MCF 10A (cell line): Measurements from ENCODE around the gene MT1HL1. TPM values are rescaled to one million over a fixed set of nuclear protein-coding genes. Genes with fewer than 3 reads are reported as not detected.
A peak's percentile ranks its signal among the peaks of the same experiment; 100 is the strongest.

Experiments used
- BruUV-seq: library from RNA; stranded (reverse); fragments of 400-500 nt; replicated peaks from 2 replicates; lab custom pipeline; 2021; lab: Mats Ljungman, UMichigan
- CTCF ChIA-PET: fragments of 300-600 bp; sonication (Branson Sonifier 250); formaldehyde crosslinking; extraction: SDS; loops from one replicate; lab custom pipeline; 2021; ENCODE audit warnings: antibody characterized with exemption, inconsistent platforms; lab: Yijun Ruan, JAX
- POLR2A ChIA-PET: fragments of 300-600, 350-650 bp; sonication (Branson Sonifier 250); formaldehyde crosslinking; extraction: SDS; loops from one replicate; lab custom pipeline; 2020; ENCODE audit warnings: antibody characterized with exemption, inconsistent platforms; lab: Yijun Ruan, JAX
- DNase-seq: peaks from one replicate; pipeline ENCODE4 v3.0.0-alpha.2; 2018; ENCODE audit not compliant: unreplicated experiment
- H3K27ac Mint-ChIP-seq: one replicate; pipeline ENCODE4 v1.8.0; 2022; ENCODE audit warnings: mild to moderate bottlenecking, low read depth, mixed read lengths; ENCODE audit not compliant: unreplicated experiment
- H3K27me3 Mint-ChIP-seq: one replicate; pipeline ENCODE4 v1.8.0; 2022; ENCODE audit warnings: mixed read lengths; ENCODE audit not compliant: insufficient read depth, unreplicated experiment
- H3K36me3 Mint-ChIP-seq: one replicate; pipeline ENCODE4 v1.8.0; 2022; ENCODE audit warnings: mild to moderate bottlenecking, moderate library complexity, mixed read lengths; ENCODE audit not compliant: insufficient read depth, unreplicated experiment
- H3K4me1 Mint-ChIP-seq: one replicate; pipeline ENCODE4 v1.8.0; 2022; ENCODE audit warnings: mixed read lengths; ENCODE audit not compliant: insufficient read depth, unreplicated experiment
- H3K4me3 Mint-ChIP-seq: one replicate; pipeline ENCODE4 v1.8.0; 2022; ENCODE audit warnings: mild to moderate bottlenecking, moderate library complexity, mixed read lengths; ENCODE audit not compliant: unreplicated experiment
- H3K9me3 Mint-ChIP-seq: one replicate; pipeline ENCODE4 v1.8.0; 2022; ENCODE audit warnings: mixed read lengths; ENCODE audit not compliant: unreplicated experiment
- CTCF ChIP-seq: fragments of 200-600 bp; IDR thresholded peaks from one replicate; pipeline ENCODE4 v1.8.0; 2022; ENCODE audit warnings: antibody characterized with exemption, mild to moderate bottlenecking; ENCODE audit not compliant: unreplicated experiment
- intact Hi-C: fragments of 100-400 bp; cut with micrococcal nuclease; formaldehyde crosslinking; loops from 2 replicates; pipeline ENCODE4 v1.14.1; 2022
- total RNA-seq: library from RNA; stranded (reverse); gene quantifications from 2 replicates; pipeline ENCODE4 v1.2.3, GENCODE V29; 2022

The MT1HL1 gene
- total RNA-seq, 1 experiment from 2014 or later: not detected

- no TSS peak for BruUV-seq
- Mint-ChIP-seq H3K36me3 (no peaks in the 10 kb centered on the region), H3K27ac (no peak overlapping the region), H3K27me3 (no peaks in the 10 kb centered on the region), H3K4me1 (peaks cover 5% of the 10 kb centered on the region), H3K4me3 (no peak overlapping the region), H3K9me3 (no peaks in the 10 kb centered on the region)
- intact Hi-C loops: no loop called here
- peak; percentile 41 for DNase-seq
- CTCF ChIA-PET: no interaction called here
- TF ChIP-seq CTCF: no peak
- POLR2A ChIA-PET: no interaction called here
These were observed 41.2 kb upstream of the MT1HL1 start for GRCh38 chr1:237045278-237046016.

- Mint-ChIP-seq H3K9me3 (no peaks in the 10 kb centered on the region), H3K4me3 (no peak overlapping the region), H3K4me1 (peaks cover 5% of the 10 kb centered on the region), H3K27me3 (no peaks in the 10 kb centered on the region), H3K27ac (no peak overlapping the region), H3K36me3 (no peaks in the 10 kb centered on the region)
- no TSS peak for BruUV-seq
- DNase-seq: no peak
- ChIA-PET POLR2A (interaction anchor here (0.6 kb wide), 2 partner anchors 13 to 981 kb away, joined by 3 read pairs; no protein-coding TSS in a partner anchor), CTCF (interaction anchor here (0.6 kb wide), 2 partner anchors 94 to 641 kb away, joined by 3 to 6 read pairs; no protein-coding TSS in a partner anchor)
- TF ChIP-seq CTCF: no peak
- intact Hi-C loops: no loop called here
These were observed 39.8 kb upstream of the MT1HL1 start for GRCh38 chr1:237043846-237044636.

GRCh38 chr1:237042892-237043576, 38.8 kb upstream of the MT1HL1 start:
- no TSS peak for BruUV-seq
- peaks cover 5% of the 10 kb centered on the region for H3K4me1 Mint-ChIP-seq
- no peak for TF ChIP-seq CTCF
- intact Hi-C loops: no loop called here
- H3K4me3 Mint-ChIP-seq: no peak overlapping the region
- no peaks in the 10 kb centered on the region for H3K36me3 Mint-ChIP-seq
- CTCF ChIA-PET: no interaction called here
- no peaks in the 10 kb centered on the region for H3K27me3 Mint-ChIP-seq
- H3K9me3 Mint-ChIP-seq: no peaks in the 10 kb centered on the region
- POLR2A ChIA-PET: no interaction called here
- no peak overlapping the region for H3K27ac Mint-ChIP-seq
- DNase-seq: no peak

- no peaks in the 10 kb centered on the region for H3K27me3 Mint-ChIP-seq
- intact Hi-C loops: no loop called here
- H3K4me1 Mint-ChIP-seq: peaks cover 5% of the 10 kb centered on the region
- CTCF ChIA-PET: no interaction called here
- no TSS peak for BruUV-seq
- DNase-seq: no peak
- no peaks in the 10 kb centered on the region for H3K36me3 Mint-ChIP-seq
- POLR2A ChIA-PET: no interaction called here
- H3K9me3 Mint-ChIP-seq: no peaks in the 10 kb centered on the region
- no peak overlapping the region for H3K27ac Mint-ChIP-seq
- TF ChIP-seq CTCF: no peak
- no peak overlapping the region for H3K4me3 Mint-ChIP-seq
These were observed 38.3 kb upstream of the MT1HL1 start for GRCh38 chr1:237042526-237042891.
